K562 (cell line): ENCODE measurements around the gene FOXN1. TPM values are rescaled to one million over a fixed set of nuclear protein-coding genes. Genes with fewer than 3 reads are reported as not detected.

Experiments
- BCOR ChIP-seq: fragments of 450-650 bp; IDR thresholded peaks from 2 replicates; pipeline ENCODE4 v1.6.1; 2016
- E2F4 ChIP-seq: sonication (generic); formaldehyde crosslinking; IDR thresholded peaks from 2 replicates; pipeline ENCODE4 v1.8.0; 2022; ENCODE audit warnings: mild to moderate bottlenecking, low read depth, missing genetic modification reagents
- GATA2 ChIP-seq: sonication (generic); formaldehyde crosslinking; IDR thresholded peaks from 2 replicates; pipeline ENCODE4 v1.4.0; 2020; ENCODE audit warnings: mild to moderate bottlenecking, missing genetic modification reagents
- HNRNPH1 ChIP-seq: fragments of 200-400 bp; formaldehyde crosslinking; optimal IDR thresholded peaks from 2 replicates; pipeline ENCODE3; 2017; ENCODE audit warnings: low read depth, mild to moderate bottlenecking, low read length, moderate library complexity
- MTA3 ChIP-seq: fragments of 450-650 bp; formaldehyde crosslinking; IDR thresholded peaks from 2 replicates; pipeline ENCODE4 v1.6.1; 2017; ENCODE audit warnings: mild to moderate bottlenecking, borderline replicate concordance
- NFE2 ChIP-seq: IDR thresholded peaks from 2 replicates; pipeline ENCODE4 v1.6.1; 2014; ENCODE audit warnings: antibody characterized with exemption, low read depth
- PBX2 ChIP-seq, 2 experiments: IDR thresholded peaks in 1 of 2; conservative IDR thresholded peaks in 1 of 2; 2 replicates each; pipeline ENCODE4 v1.6.1; 2016; ENCODE audit warnings: low read depth in 2 of 2, mild to moderate bottlenecking in 1 of 2, missing compliant biosample characterization in 1 of 2, missing genetic modification characterization in 1 of 2, moderate library complexity in 1 of 2
- PHF21A ChIP-seq: fragments of 450-650 bp; IDR thresholded peaks from 2 replicates; pipeline ENCODE4 v1.6.1; 2017; ENCODE audit warnings: low read depth, borderline replicate concordance
- POLR2AphosphoS5 ChIP-seq: IDR thresholded peaks from 2 replicates; pipeline ENCODE4 v1.6.1; 2011; ENCODE audit warnings: mild to moderate bottlenecking, low read depth, low read length, moderate library complexity; ENCODE audit not compliant: control insufficient read depth, insufficient read depth
- PRPF4 ChIP-seq: fragments of 200-400 bp; formaldehyde crosslinking; IDR thresholded peaks from one replicate; pipeline ENCODE4 v1.6.1; 2017; ENCODE audit warnings: low read length, low read depth, mild to moderate bottlenecking; ENCODE audit not compliant: insufficient read depth, poor library complexity, severe bottlenecking
- PYGO2 ChIP-seq: fragments of 450-650 bp; IDR thresholded peaks from 2 replicates; pipeline ENCODE4 v1.6.1; 2016; ENCODE audit warnings: mild to moderate bottlenecking, missing genetic modification characterization, moderate library complexity, missing compliant biosample characterization
- SMARCB1 ChIP-seq: IDR thresholded peaks from 2 replicates; pipeline ENCODE4 v1.6.1; 2011; ENCODE audit warnings: improper control_type of control experiment, low read depth; ENCODE audit not compliant: insufficient read length
- SREBF2 ChIP-seq: sonication (generic); formaldehyde crosslinking; IDR thresholded peaks from 2 replicates; pipeline ENCODE4 v1.4.0; 2020; ENCODE audit warnings: mild to moderate bottlenecking, missing genetic modification reagents
- TRIM24 ChIP-seq, 2 experiments: fragments of 450-650 bp; IDR thresholded peaks; 2 replicates each; pipeline ENCODE4 v1.6.1; 2016
- ZNF224 ChIP-seq: sonication (generic); formaldehyde crosslinking; IDR thresholded peaks from 2 replicates; pipeline ENCODE4 v1.8.0; 2022; ENCODE audit warnings: mild to moderate bottlenecking, missing genetic modification reagents
- ZNF551 ChIP-seq: fragments of 250-450 bp; sonication (Bioruptor Pico); IDR thresholded peaks from 2 replicates; pipeline ENCODE4 v1.5.0; 2021; ENCODE audit warnings: mild to moderate bottlenecking, moderate library complexity
- polyA plus RNA-seq, 8 experiments: library from polyadenylated mRNA; depleted of rRNA in 4 of 8; stranded (reverse) in 5 of 8; unstranded in 3 of 8; fragments of >200 nt; fragmentation: Nextera tagmentation in 2 of 8; fragmentation: Illumina TruSeq in 1 of 8; extraction: Ambion mirVana in 2 of 8; extraction: Trizol in 1 of 8; gene quantifications; 2 replicates each; pipeline versions ENCODE4 v1.2.1 to v1.2.3, GENCODE V29; 2011 to 2014; ENCODE audit warnings: inconsistent platforms in 1 of 8, missing spikeins in 1 of 8
- total RNA-seq, 7 experiments: library from RNA; depleted of rRNA in 6 of 7; stranded (reverse); fragments of >200 nt in 6 of 7; fragmentation: Illumina TruSeq in 2 of 7; extraction: Trizol in 2 of 7; gene quantifications; 2 replicates each; pipeline versions ENCODE4 v1.2.1 to v1.2.3, GENCODE V29; 2011 to 2021; ENCODE audit warnings: low replicate concordance in 1 of 7
- TF ChIP-seq, protein P1 (sequence below): IDR thresholded peaks from 3 replicates; pipeline ENCODE4 v1.6.1; 2011; ENCODE audit warnings: borderline replicate concordance, mild to moderate bottlenecking; ENCODE audit not compliant: insufficient read length, insufficient read depth
- TF ChIP-seq, protein P2 (sequence below): fragments of 450-650 bp; IDR thresholded peaks from 2 replicates; pipeline ENCODE4 v1.6.1; 2017; ENCODE audit warnings: antibody characterized with exemption

FOXN1 gene
- total and polyA plus RNA-seq, 9 of the 15 experiments (the other 6 are each of a cell fraction or from before 2014, with no cell fraction given) = not detected

GRCh38 chr17:28571361-28572122, 65.4 kb downstream of the FOXN1 start, which contains the start of gene PIGS (continued):
- TF ChIP-seq PBX2 (CRISPR knock-in tag; IDR thresholded peaks at IDR 0.05; ENCODE audit: low read depth) (no peak), PBX2 (tag; conservative IDR thresholded peaks at IDR 0.05; ENCODE audit: low read depth) (no peak), PYGO2 (no peak), MTA3 (peak; percentile 20; the same call in 1 of the 2 replicates), TRIM24 (IDR thresholded peaks at IDR 0.05) (peak in 1 of 2 experiments; percentile 62; a peak in 2 of 4 replicates), SMARCB1 (no peak), PHF21A (no peak), ZNF551 (CRISPR knock-in tag) (no peak), HNRNPH1 (no peak), NFE2 (no peak), GATA2 (CRISPR knock-in tag) (no peak), POLR2AphosphoS5 (peak; percentile 80), BCOR (no peak; the same call in 1 of the 2 replicates), E2F4 (no peak), SREBF2 (CRISPR knock-in tag) (no peak), PRPF4 (no peak), ZNF224 (CRISPR knock-in tag) (no peak)
- TF ChIP-seq, protein P1, sequence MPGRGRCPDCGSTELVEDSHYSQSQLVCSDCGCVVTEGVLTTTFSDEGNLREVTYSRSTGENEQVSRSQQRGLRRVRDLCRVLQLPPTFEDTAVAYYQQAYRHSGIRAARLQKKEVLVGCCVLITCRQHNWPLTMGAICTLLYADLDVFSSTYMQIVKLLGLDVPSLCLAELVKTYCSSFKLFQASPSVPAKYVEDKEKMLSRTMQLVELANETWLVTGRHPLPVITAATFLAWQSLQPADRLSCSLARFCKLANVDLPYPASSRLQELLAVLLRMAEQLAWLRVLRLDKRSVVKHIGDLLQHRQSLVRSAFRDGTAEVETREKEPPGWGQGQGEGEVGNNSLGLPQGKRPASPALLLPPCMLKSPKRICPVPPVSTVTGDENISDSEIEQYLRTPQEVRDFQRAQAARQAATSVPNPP = no peak
- TF ChIP-seq, protein P2, sequence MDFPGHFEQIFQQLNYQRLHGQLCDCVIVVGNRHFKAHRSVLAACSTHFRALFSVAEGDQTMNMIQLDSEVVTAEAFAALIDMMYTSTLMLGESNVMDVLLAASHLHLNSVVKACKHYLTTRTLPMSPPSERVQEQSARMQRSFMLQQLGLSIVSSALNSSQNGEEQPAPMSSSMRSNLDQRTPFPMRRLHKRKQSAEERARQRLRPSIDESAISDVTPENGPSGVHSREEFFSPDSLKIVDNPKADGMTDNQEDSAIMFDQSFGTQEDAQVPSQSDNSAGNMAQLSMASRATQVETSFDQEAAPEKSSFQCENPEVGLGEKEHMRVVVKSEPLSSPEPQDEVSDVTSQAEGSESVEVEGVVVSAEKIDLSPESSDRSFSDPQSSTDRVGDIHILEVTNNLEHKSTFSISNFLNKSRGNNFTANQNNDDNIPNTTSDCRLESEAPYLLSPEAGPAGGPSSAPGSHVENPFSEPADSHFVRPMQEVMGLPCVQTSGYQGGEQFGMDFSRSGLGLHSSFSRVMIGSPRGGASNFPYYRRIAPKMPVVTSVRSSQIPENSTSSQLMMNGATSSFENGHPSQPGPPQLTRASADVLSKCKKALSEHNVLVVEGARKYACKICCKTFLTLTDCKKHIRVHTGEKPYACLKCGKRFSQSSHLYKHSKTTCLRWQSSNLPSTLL = no peak
